SK-N-SH (cell line): ENCODE measurements around the gene GSC. TPM values are rescaled to one million over a fixed set of nuclear protein-coding genes. Genes with fewer than 3 reads are reported as not detected.

Experiments used
- CTCF ChIA-PET: fragments of 300-600, 350-600 bp; formaldehyde crosslinking; extraction: SDS; loops from one replicate; lab custom pipeline; 2021; lab: Yijun Ruan, JAX
- POLR2A ChIA-PET: fragments of 350-600 bp; sonication (Branson Sonifier 250); formaldehyde crosslinking; extraction: SDS; loops from one replicate; lab custom pipeline; 2020; ENCODE audit warnings: antibody characterized with exemption, inconsistent platforms; lab: Yijun Ruan, JAX
- DNase-seq: peaks from one replicate; pipeline ENCODE4 v3.0.0; 2012
- H2AFZ ChIP-seq: fragments of 200-600 bp; sonication (generic); 2 replicates; pipeline ENCODE4 v1.8.1; 2016; ENCODE audit warnings: antibody characterized with exemption, mild to moderate bottlenecking, low read depth
- H3F3A ChIP-seq: fragments of 200-600 bp; sonication (generic); replicated peaks from 2 replicates; pipeline ENCODE3; 2016; ENCODE audit warnings: antibody characterized with exemption, mild to moderate bottlenecking; ENCODE audit not compliant: insufficient read depth
- H3K27ac ChIP-seq, 2 experiments: fragments of 200-500 bp in 1 of 2; fragments of 200-600 bp in 1 of 2; sonication (Bioruptor generic) in 1 of 2; sonication (generic), shearing (Covaris generic) in 1 of 2; 2 replicates each; pipeline versions ENCODE4 v1.5.1 to v1.6.1; 2014 to 2016; ENCODE audit warnings: low read depth in 2 of 2, inconsistent platforms in 1 of 2, low read length in 1 of 2, mild to moderate bottlenecking in 1 of 2, mixed read lengths in 1 of 2
- H3K27me3 ChIP-seq: fragments of 200-600 bp; sonication (generic), shearing (Covaris generic); 2 replicates; pipeline ENCODE4 v1.6.1; 2016; ENCODE audit warnings: mixed run types; ENCODE audit not compliant: insufficient read depth
- H3K36me3 ChIP-seq, 2 experiments: fragments of 200-500 bp in 1 of 2; fragments of 200-600 bp in 1 of 2; sonication (Bioruptor generic) in 1 of 2; sonication (generic) in 1 of 2; replicated peaks in 1 of 2; 2 replicates each; pipeline versions ENCODE3 to v1.5.1; 2014 to 2016; ENCODE audit warnings: low read length in 1 of 2, mild to moderate bottlenecking in 1 of 2; ENCODE audit not compliant: insufficient read depth in 2 of 2, control insufficient read depth in 1 of 2
- H3K4me1 ChIP-seq, 2 experiments: fragments of 200-500 bp in 1 of 2; fragments of 200-600 bp in 1 of 2; sonication (Bioruptor generic) in 1 of 2; sonication (generic), shearing (Covaris generic) in 1 of 2; 2 replicates each; pipeline versions ENCODE4 v1.5.1 to v1.6.1; 2014 to 2016; ENCODE audit warnings: low read depth in 1 of 2, low read length in 1 of 2, mixed run types in 1 of 2; ENCODE audit not compliant: insufficient read depth in 2 of 2, control insufficient read depth in 1 of 2
- H3K4me2 ChIP-seq: fragments of 200-600 bp; sonication (generic), shearing (Covaris generic); 2 replicates; pipeline ENCODE4 v1.6.1; 2017; ENCODE audit warnings: mixed run types
- H3K4me3 ChIP-seq, 2 experiments: fragments of 200-500 bp in 1 of 2; fragments of 200-600 bp in 1 of 2; sonication (Bioruptor generic) in 1 of 2; sonication (generic), shearing (Covaris generic) in 1 of 2; 2 replicates each; pipeline versions ENCODE4 v1.5.1 to v1.8.1; 2014 to 2016; ENCODE audit warnings: low read depth in 2 of 2, inconsistent platforms in 1 of 2, low read length in 1 of 2, mild to moderate bottlenecking in 1 of 2, mixed read lengths in 1 of 2, moderate library complexity in 1 of 2
- H3K79me2 ChIP-seq: fragments of 200-600 bp; sonication (generic); 2 replicates; pipeline ENCODE4 v1.8.1; 2017; ENCODE audit warnings: mild to moderate bottlenecking; ENCODE audit not compliant: insufficient read depth
- H3K9ac ChIP-seq: fragments of 200-600 bp; sonication (generic); 2 replicates; pipeline ENCODE4 v1.6.1; 2017; ENCODE audit warnings: mixed run types
- H3K9me2 ChIP-seq: fragments of 200-600 bp; sonication (generic); 2 replicates; pipeline ENCODE4 v1.6.1; 2017; ENCODE audit warnings: mixed run types
- H3K9me3 ChIP-seq: fragments of 200-600 bp; sonication (generic); 2 replicates; pipeline ENCODE4 v1.6.1; 2017; ENCODE audit warnings: mixed run types, mild to moderate bottlenecking, moderate library complexity
- H4K20me1 ChIP-seq: fragments of 200-600 bp; sonication (generic); 2 replicates; pipeline ENCODE4 v1.6.1; 2017; ENCODE audit warnings: mild to moderate bottlenecking, mixed run types; ENCODE audit not compliant: insufficient read depth
- ELF1 ChIP-seq: IDR thresholded peaks from 2 replicates; pipeline ENCODE4 v1.4.0; 2012
- FOSL2 ChIP-seq: IDR thresholded peaks from 2 replicates; pipeline ENCODE4 v1.4.0; 2012; ENCODE audit warnings: low read depth, mild to moderate bottlenecking, moderate library complexity, borderline replicate concordance
- FOXM1 ChIP-seq: IDR thresholded peaks from 2 replicates; pipeline ENCODE4 v1.4.0; 2012; ENCODE audit warnings: low read depth, mild to moderate bottlenecking
- GABPA ChIP-seq: IDR thresholded peaks from 2 replicates; pipeline ENCODE4 v1.4.0; 2012; ENCODE audit warnings: low read depth, mild to moderate bottlenecking
- JUND ChIP-seq: IDR thresholded peaks from 2 replicates; pipeline ENCODE4 v1.4.0; 2012
- MAX ChIP-seq: IDR thresholded peaks from 2 replicates; pipeline ENCODE4 v1.4.0; 2012; ENCODE audit warnings: low read depth
- MXI1 ChIP-seq: IDR thresholded peaks from 2 replicates; pipeline ENCODE4 v1.6.1; 2012; ENCODE audit warnings: mild to moderate bottlenecking, low read depth, low read length, improper control_type of control experiment
- RAD21 ChIP-seq: IDR thresholded peaks from 2 replicates; pipeline ENCODE4 v1.6.1; 2012; ENCODE audit warnings: mild to moderate bottlenecking, low read length
- REST ChIP-seq: IDR thresholded peaks from 2 replicates; pipeline ENCODE4 v1.6.1; 2012; ENCODE audit warnings: mild to moderate bottlenecking, low read depth, low read length, moderate library complexity
- RFX5 ChIP-seq: IDR thresholded peaks from 2 replicates; pipeline ENCODE4 v1.6.1; 2012; ENCODE audit warnings: mild to moderate bottlenecking, improper control_type of control experiment, low read length
- SIN3A ChIP-seq: IDR thresholded peaks from 2 replicates; pipeline ENCODE4 v1.6.1; 2012; ENCODE audit warnings: low read depth, mild to moderate bottlenecking, low read length, moderate library complexity, borderline replicate concordance
- TEAD4 ChIP-seq: IDR thresholded peaks from 2 replicates; pipeline ENCODE4 v1.4.0; 2012; ENCODE audit warnings: mild to moderate bottlenecking, borderline replicate concordance; ENCODE audit not compliant: insufficient read depth
- USF2 ChIP-seq: fragments of 150-350 bp; IDR thresholded peaks from 2 replicates; pipeline ENCODE4 v1.6.1; 2017; ENCODE audit warnings: antibody characterized with exemption, low read length, low read depth, borderline replicate concordance
- ZBTB33 ChIP-seq: IDR thresholded peaks from 2 replicates; pipeline ENCODE4 v1.4.0; 2012; ENCODE audit warnings: low read depth, borderline replicate concordance
- WGBS: methylation state at CpG from one replicate; pipeline ENCODE4 v1.1.6; 2017; ENCODE audit warnings: low lambda C conversion rate; 5-methylcytosine and 5-hydroxymethylcytosine counted together
- polyA plus RNA-seq, 3 experiments: library from polyadenylated mRNA; depleted of rRNA; stranded (reverse); fragments of >200 nt; gene quantifications; 2 replicates each; pipeline ENCODE4 v1.2.3, GENCODE V29; 2012

The GSC gene
- polyA plus RNA-seq, 1 of the 3 experiments (the other 2 are of a cell fraction), result 1.3 TPM

GRCh38 chr14:94796278-94796677, 26.4 kb upstream of the GSC start:
- no peaks in the 10 kb centered on the region for H3K79me2 ChIP-seq
- no peak overlapping the region for H3K27ac ChIP-seq
- no peaks in the 10 kb centered on the region for H3K4me1 ChIP-seq
- CTCF ChIA-PET, result interaction anchor here (1.4 kb wide), 1 partner anchor 47 kb away, joined by 3 read pairs; no protein-coding TSS in a partner anchor
- TF ChIP-seq RAD21, result no peak
- no peak for TF ChIP-seq FOXM1
- TF ChIP-seq RFX5, result no peak
- no peak for TF ChIP-seq FOSL2
- no peak for TF ChIP-seq SIN3A
- TF ChIP-seq TEAD4, result no peak
- no peak for TF ChIP-seq JUND
- no peak for TF ChIP-seq MXI1
- TF ChIP-seq ZBTB33, result no peak
- TF ChIP-seq GABPA, result no peak
- TF ChIP-seq USF2, result no peak
- no peak for TF ChIP-seq MAX
- TF ChIP-seq ELF1, result no peak
- TF ChIP-seq, all 33 proteins: peak for 0
- H3K4me2 ChIP-seq, result no peak overlapping the region; the same call in 1 of the 2 replicates
- no peaks in the 10 kb centered on the region for H3K9me2 ChIP-seq
- POLR2A ChIA-PET, result no interaction called here
- H2AFZ ChIP-seq, result no peak overlapping the region
- no peaks in the 10 kb centered on the region for H3F3A ChIP-seq
- H4K20me1 ChIP-seq, result no peaks in the 10 kb centered on the region
- no peaks in the 10 kb centered on the region for H3K27me3 ChIP-seq
- no peaks in the 10 kb centered on the region for H3K36me3 ChIP-seq
- no peaks in the 10 kb centered on the region for H3K9me3 ChIP-seq
- H3K9ac ChIP-seq, result no peak overlapping the region
- DNase-seq, result no peak
- H3K4me3 ChIP-seq, result no peak overlapping the region

GRCh38 chr14:94795372-94795771, 25.5 kb upstream of the GSC start:
- Histone ChIP-seq H2AFZ (peak overlapping the region; percentile 31; the same call in 1 of the 2 replicates), H3K9me3 (no peaks in the 10 kb centered on the region), H3K79me2 (no peaks in the 10 kb centered on the region), H3K9ac (no peak overlapping the region), H4K20me1 (no peaks in the 10 kb centered on the region), H3K27ac (no peak overlapping the region; a peak in 1 of 4 replicates), H3K4me3 (no peak overlapping the region), H3K4me1 (no peaks in the 10 kb centered on the region), H3F3A (no peaks in the 10 kb centered on the region), H3K9me2 (no peaks in the 10 kb centered on the region), H3K4me2 (peak overlapping the region; percentile 4; the same call in 1 of the 2 replicates), H3K36me3 (no peaks in the 10 kb centered on the region), H3K27me3 (no peaks in the 10 kb centered on the region)
- POLR2A ChIA-PET, result no interaction called here
- CTCF ChIA-PET, result interaction anchor here (0.6 to 1.4 kb wide), 2 partner anchors 46 to 178 kb away, joined by 3 read pairs; no protein-coding TSS in a partner anchor
- TF ChIP-seq JUND (0 out of 2 replicates have a peak, but pooled peaks have one; percentile 7), FOSL2 (peak; percentile 32; the same call in 1 of the 2 replicates), REST (no peak)
- DNase-seq, result no peak
- WGBS, result 21% methylated on average over 3 of the region's 3 CpGs
